HEK293T (cell line): ENCODE data around the gene RET.

Source experiments
- CTCF ChIA-PET: fragments of 350-600 bp; formaldehyde crosslinking; extraction: SDS; loops from one replicate; lab custom pipeline; 2021; ENCODE audit warnings: antibody characterized with exemption, inconsistent platforms; lab: Yijun Ruan, JAX
- POLR2A ChIA-PET: fragments of 350-600 bp; formaldehyde crosslinking; extraction: SDS; loops from one replicate; lab custom pipeline; 2020; ENCODE audit warnings: antibody characterized with exemption, inconsistent platforms; lab: Yijun Ruan, JAX
- DNase-seq: peaks from one replicate; pipeline ENCODE4 v3.0.0; 2012; ENCODE audit warnings: mixed read lengths; ENCODE audit errors: extremely low spot score
- ARNT ChIP-seq: fragments of 450-650 bp; IDR thresholded peaks from 2 replicates; pipeline ENCODE4 v1.6.1; 2017; ENCODE audit warnings: mild to moderate bottlenecking
- BHLHE40 ChIP-seq: fragments of 450-650 bp; IDR thresholded peaks from 2 replicates; pipeline ENCODE4 v1.6.1; 2016; ENCODE audit warnings: mild to moderate bottlenecking, moderate library complexity, borderline replicate concordance
- CTBP1 ChIP-seq: fragments of 450-650 bp; IDR thresholded peaks from 2 replicates; pipeline ENCODE4 v1.6.1; 2016; ENCODE audit warnings: borderline replicate concordance
- ELF4 ChIP-seq: fragments of 450-650 bp; IDR thresholded peaks from 2 replicates; pipeline ENCODE4 v1.6.1; 2017; ENCODE audit warnings: antibody characterized with exemption
- FOXA1 ChIP-seq: fragments of 450-650 bp; IDR thresholded peaks from 2 replicates; pipeline ENCODE4 v1.6.1; 2016; ENCODE audit warnings: mild to moderate bottlenecking
- FOXK2 ChIP-seq: fragments of 450-650 bp; IDR thresholded peaks from 2 replicates; pipeline ENCODE4 v1.6.1; 2016; ENCODE audit warnings: mild to moderate bottlenecking
- FOXM1 ChIP-seq: fragments of 450-650 bp; IDR thresholded peaks from 2 replicates; pipeline ENCODE4 v1.6.1; 2017; ENCODE audit warnings: mild to moderate bottlenecking, borderline replicate concordance
- HDGF ChIP-seq: fragments of 450-650 bp; IDR thresholded peaks from 2 replicates; pipeline ENCODE4 v1.6.1; 2017; ENCODE audit warnings: antibody characterized with exemption, borderline replicate concordance
- L3MBTL2 ChIP-seq: fragments of 450-650 bp; conservative IDR thresholded peaks from 2 replicates; pipeline ENCODE4 v1.6.1; 2016; ENCODE audit warnings: mild to moderate bottlenecking
- LEF1 ChIP-seq: fragments of 450-650 bp; IDR thresholded peaks from 2 replicates; pipeline ENCODE4 v1.6.1; 2017; ENCODE audit warnings: mild to moderate bottlenecking, borderline replicate concordance
- NFRKB ChIP-seq: fragments of 450-650 bp; IDR thresholded peaks from 2 replicates; pipeline ENCODE4 v1.6.1; 2016; ENCODE audit warnings: mild to moderate bottlenecking, moderate library complexity
- SP1 ChIP-seq: fragments of 450-650 bp; IDR thresholded peaks from 2 replicates; pipeline ENCODE4 v1.6.1; 2017
- SUZ12 ChIP-seq: fragments of 450-650 bp; IDR thresholded peaks from 2 replicates; pipeline ENCODE4 v1.6.1; 2016; ENCODE audit warnings: mild to moderate bottlenecking
- TARDBP ChIP-seq: fragments of 450-650 bp; IDR thresholded peaks from 2 replicates; pipeline ENCODE4 v1.6.1; 2016
- ZNF384 ChIP-seq: fragments of 450-650 bp; IDR thresholded peaks from 2 replicates; pipeline ENCODE4 v1.6.1; 2016
- TF ChIP-seq, protein P1 (sequence below): fragments of 450-650 bp; IDR thresholded peaks from 2 replicates; pipeline ENCODE4 v1.6.1; 2016

The RET gene

DNA sequence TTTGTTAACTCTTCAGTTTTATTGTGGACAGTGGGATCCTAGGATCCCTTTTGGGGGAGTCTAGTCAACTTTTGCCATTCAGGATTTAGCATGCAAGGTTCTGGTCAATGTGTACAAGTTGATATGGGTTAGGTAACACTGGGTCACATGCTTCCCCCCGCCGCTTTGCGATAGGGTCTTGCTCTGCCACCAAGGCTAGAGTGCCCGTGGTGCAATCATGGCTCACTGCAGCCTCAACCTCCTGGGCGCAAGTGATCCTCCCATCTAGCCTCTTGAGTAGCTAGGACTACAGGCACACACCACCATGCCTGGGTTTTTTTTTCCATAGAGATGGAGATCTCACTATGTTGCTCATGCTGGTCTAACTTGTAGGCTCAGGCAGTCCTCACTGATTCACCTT, 58.2 kb downstream of the RET start:
- ChIA-PET POLR2A (no interaction called here), CTCF (no interaction called here)
- TF ChIP-seq L3MBTL2 (no peak), TARDBP (no peak), LEF1 (no peak), NFRKB (no peak), ZNF384 (no peak), FOXM1 (no peak), ARNT (no peak), ELF4 (no peak), SUZ12 (no peak), SP1 (no peak), CTBP1 (no peak), HDGF (no peak), BHLHE40 (no peak), FOXA1 (no peak)
- TF ChIP-seq, protein P1, sequence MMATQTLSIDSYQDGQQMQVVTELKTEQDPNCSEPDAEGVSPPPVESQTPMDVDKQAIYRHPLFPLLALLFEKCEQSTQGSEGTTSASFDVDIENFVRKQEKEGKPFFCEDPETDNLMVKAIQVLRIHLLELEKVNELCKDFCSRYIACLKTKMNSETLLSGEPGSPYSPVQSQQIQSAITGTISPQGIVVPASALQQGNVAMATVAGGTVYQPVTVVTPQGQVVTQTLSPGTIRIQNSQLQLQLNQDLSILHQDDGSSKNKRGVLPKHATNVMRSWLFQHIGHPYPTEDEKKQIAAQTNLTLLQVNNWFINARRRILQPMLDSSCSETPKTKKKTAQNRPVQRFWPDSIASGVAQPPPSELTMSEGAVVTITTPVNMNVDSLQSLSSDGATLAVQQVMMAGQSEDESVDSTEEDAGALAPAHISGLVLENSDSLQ, result no peak

DNA sequence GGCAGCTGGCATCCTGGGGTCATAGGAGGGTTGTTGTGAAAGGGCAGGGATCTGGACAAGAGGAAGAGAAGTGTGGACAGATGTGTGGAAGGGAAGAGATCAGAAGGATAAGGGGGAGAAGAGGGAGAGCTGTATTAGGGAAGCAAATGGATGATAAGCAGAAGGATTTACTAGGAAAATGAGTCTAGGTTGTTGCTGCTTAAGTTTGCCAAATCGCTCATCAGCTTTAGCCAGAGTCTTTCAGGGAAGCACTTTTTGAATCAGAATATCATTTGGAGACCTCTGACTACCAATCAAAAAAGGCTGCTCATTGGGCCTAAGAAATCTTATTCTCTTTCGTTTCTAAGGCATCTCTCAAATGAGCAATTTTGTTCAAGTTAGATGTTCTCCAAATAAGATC, 58.8 kb downstream of the RET start:
- DNase-seq, result no peak
- ChIA-PET CTCF (no interaction called here), POLR2A (no interaction called here)
- TF ChIP-seq HDGF (no peak), SP1 (no peak), SUZ12 (no peak), NFRKB (no peak), ZNF384 (no peak), FOXM1 (no peak), CTBP1 (no peak), FOXK2 (no peak), L3MBTL2 (no peak), LEF1 (no peak), FOXA1 (no peak), ELF4 (no peak), BHLHE40 (no peak), ARNT (no peak), TARDBP (no peak)
- TF ChIP-seq, protein P1, result no peak

More for the DNA sequence above, 58.2 kb downstream of the RET start:
- no peak for DNase-seq

DNA sequence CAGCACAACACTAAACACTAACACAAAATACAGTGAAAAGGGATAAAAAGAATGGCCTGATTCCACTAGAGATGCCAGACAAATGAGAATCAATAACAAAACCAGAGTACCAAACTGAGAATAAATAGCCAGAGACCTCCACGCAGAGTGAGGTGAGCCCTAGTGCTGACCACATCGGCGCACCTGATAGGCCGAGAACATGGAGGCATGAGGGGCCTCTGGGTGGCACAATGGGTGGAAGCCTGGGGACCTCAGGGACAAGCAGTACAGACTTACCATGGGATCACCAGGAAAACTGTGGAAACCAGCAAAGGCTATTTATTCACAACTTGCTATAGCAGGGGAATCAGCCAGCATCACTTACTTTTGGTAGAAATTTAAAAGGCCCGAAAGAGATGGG, 59.6 kb downstream of the RET start:
- CTCF ChIA-PET, result no interaction called here
- POLR2A ChIA-PET, result no interaction called here
- no peak for DNase-seq
- TF ChIP-seq BHLHE40 (no peak), SP1 (no peak), L3MBTL2 (no peak), FOXK2 (no peak), NFRKB (no peak), FOXM1 (no peak), FOXA1 (no peak), TARDBP (no peak), CTBP1 (no peak), HDGF (no peak), ELF4 (no peak), LEF1 (no peak), SUZ12 (no peak), ZNF384 (no peak), ARNT (no peak)
- TF ChIP-seq, protein P1, result no peak

DNA sequence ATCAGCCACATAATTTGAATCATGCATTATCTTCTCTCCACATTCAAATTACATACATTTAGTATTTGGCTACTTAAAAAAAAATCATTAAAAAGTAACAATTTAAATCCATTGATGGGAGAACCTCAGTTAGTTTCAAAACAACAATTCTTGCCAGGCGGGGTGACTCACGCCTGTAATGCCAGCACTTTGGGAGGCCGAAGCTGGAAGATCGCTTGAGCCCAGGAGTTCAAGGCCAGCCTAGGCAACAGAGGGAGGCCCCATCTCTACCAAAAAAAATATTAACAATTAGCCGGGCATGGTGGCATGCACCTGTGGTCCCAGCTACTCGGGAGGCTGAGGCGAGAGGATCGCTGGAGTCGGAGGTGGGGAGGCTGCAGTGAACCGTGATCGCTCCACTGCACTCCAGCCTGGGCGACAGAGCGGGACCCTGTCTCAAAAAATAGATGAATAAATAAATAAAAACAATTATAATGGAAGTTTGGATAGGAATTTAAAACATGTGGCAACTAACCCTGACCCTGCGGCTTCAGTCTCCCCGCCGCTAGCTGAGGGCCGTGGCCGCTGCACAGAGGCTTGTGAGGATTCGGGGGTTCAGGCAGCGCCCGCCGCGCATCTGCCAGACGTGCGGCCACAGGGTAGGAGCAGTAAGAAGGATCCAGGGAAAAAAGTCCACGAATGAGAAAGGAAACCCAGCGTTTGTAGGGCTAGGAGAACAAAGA, 60.3 kb downstream of the RET start:
- TF ChIP-seq SUZ12, result no peak
- no peak for TF ChIP-seq LEF1
- TF ChIP-seq ZNF384, result no peak
- no peak for TF ChIP-seq L3MBTL2
- TF ChIP-seq ARNT, result no peak
- no peak for TF ChIP-seq FOXM1
- no peak for TF ChIP-seq NFRKB
- no peak for TF ChIP-seq HDGF
- TF ChIP-seq CTBP1, result no peak
- TF ChIP-seq TARDBP, result no peak
- TF ChIP-seq, protein P1, result no peak
- no peak for TF ChIP-seq SP1
- TF ChIP-seq ELF4, result no peak
- no peak for TF ChIP-seq BHLHE40
- TF ChIP-seq FOXA1, result no peak
- TF ChIP-seq FOXK2, result no peak
- ChIA-PET POLR2A (interaction anchor here (0.9 to 1.8 kb wide), 5 partner anchors 15 to 380 kb away, joined by 3 to 11 read pairs (median 4); no protein-coding TSS in a partner anchor), CTCF (no interaction called here)
- DNase-seq, result no peak

DNA sequence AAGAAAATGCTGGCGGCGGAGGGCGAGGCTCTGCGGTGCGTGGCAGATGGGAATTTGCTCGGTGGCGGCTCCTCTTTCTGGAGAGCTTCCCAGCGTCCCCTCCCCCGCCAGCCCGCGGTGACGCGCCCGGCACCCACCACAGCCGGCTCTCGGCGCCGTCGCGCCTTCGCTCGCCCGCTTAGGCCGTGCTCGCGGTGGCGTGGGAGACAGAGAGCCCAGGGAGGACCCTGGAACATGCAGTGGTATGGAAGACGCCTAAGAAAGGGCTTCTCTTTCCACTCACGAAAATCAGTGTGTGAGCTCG, 60.8 kb downstream of the RET start:
- CTCF ChIA-PET, result no interaction called here
- peak; percentile 65; the same call in 1 of the 2 replicates for TF ChIP-seq L3MBTL2
- TF ChIP-seq FOXM1, result no peak
- peak; percentile 54 for DNase-seq
- POLR2A ChIA-PET, result interaction anchor here (0.8 to 1.8 kb wide), 8 partner anchors 9 to 380 kb away, joined by 3 to 11 read pairs (median 4); no protein-coding TSS in a partner anchor
